GM19328 (cell line): ENCODE measurements around the gene CTNNA2.

Experiments
- ATAC-seq: cut with Tn5 transposase; IDR thresholded peaks from one replicate; pipeline ENCODE4 v1.9.1; 2021; ENCODE audit warnings: mild to moderate bottlenecking, moderate library complexity; ENCODE audit not compliant: unreplicated experiment

The CTNNA2 gene

DNA sequence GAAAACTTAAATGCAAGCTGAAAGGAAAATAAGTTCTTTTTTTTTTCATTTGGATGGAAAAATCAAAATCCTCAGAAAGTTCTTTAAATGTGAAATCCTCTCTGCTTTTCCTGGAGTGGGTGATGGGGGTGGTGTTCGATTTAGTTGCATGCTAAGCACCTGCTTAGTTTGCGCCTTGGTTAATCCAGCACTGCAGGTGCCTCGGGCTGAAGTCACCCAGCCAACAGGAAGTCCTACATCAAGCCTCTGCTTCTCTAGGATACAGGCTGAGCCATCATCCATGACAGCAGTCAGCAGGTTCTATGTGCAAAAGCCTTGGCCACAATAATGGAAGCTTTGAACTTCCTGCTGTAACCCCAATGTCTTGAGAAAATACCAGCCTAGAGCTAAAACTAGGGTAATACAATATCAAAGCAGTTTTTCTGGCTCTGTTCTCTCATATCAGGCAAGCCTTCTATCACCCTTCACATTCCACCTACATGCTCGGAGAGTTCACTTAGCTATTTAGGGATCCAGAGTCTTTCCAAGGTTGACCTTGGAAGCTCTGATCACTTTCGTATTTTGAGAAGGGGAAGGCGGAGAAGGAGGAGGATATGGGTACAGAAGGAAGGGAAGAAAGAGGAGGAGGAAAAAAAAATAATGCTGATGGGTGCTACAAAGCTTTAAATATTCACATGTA lies 907.8 kb downstream of the CTNNA2 start:
- ATAC-seq, result no peak

DNA sequence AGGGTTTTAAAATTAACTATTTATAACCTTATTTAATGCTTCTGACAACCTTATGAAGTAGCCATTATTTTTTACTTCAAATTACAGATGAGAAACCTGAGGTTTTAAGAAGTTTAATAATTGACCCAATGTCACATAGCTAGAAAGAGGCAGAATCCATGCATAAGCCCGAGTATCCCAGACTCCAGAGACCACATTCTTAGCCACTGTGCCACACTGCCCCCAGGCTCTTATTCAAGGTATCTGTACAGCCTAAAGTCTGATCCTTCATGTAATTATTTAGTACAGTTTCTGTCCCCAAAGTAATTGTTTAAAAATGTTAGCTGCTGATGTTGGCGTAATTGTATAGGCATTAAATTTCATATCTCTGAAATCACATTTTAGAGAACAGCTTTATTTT lies 916.4 kb downstream of the CTNNA2 start:
- no peak for ATAC-seq

DNA sequence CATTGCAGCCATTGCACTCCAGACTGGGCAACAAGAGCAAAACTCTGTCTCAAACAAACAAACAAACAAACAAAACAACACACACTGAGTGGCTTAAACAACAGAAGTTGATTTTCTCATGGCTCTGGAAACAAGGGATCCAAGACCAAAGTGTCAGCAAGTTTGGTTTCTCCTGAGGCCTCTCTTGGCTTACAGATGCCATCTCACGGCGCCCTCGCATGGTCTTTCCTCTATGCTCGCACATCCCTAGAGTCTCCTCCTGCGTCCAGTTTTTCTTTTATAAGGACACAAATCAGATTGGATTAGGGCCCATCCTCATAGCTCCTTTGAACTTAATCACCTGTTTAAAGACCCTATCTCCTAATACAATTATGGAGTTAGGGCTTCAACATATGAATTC lies 925.1 kb downstream of the CTNNA2 start:
- ATAC-seq, result no peak

DNA sequence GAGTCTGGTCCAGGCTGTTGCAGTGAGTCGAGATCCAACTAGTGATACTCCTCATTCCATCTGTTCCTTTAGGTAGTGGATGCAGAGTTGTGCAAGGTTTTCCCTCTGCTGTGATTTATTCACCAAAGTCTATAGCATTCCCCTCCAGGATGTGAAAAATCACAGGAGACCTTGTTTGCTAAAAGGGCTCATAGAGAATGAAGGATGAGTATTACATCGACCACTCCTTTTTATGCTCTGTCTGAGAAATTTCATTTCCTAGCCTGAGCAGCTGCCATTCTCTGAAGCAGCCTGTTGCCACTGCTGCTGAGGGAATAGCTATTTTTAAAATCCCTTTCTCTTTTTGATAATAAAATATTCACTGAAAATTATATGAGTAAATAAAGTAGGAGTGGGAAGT lies 925.8 kb downstream of the CTNNA2 start:
- no peak for ATAC-seq

DNA sequence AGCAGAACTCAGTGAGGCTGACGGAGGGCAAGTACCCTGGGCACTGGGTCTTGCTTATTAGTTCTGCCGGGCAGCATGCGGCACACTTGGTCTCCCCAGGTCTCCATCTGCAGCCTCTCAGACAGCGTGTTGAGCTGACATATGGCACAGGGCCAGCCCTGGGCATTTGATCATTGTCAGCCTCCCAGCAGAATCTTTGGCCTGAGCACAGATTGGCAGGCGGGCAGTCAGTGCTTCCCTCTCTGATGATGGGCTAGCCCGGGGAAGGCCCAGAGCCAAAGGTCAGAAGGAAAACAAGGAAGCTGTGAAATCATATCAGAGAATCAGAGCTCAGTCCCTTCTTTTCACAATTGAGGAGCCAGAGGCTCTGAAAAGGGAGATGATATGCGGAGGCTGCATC lies 941.8 kb downstream of the CTNNA2 start:
- ATAC-seq, result no peak

DNA sequence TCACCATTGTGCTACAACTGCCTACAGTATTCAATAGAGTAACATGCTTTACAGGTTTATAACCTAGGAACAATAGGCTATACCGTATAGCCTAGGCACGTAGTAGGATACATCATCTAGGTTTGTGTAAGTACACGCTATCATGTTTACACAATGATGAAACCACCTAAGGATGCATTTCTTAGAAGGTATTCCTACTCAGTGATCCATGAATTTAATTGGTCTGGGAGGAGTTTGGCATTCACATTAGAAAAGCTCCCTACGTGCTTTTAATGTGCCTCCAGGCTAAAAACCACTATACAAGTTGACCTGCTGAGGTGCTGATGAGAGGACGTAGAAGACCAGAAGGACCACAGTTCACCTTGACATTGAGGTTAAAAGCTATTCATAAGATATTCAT lies 946.2 kb downstream of the CTNNA2 start:
- ATAC-seq, result no peak

DNA sequence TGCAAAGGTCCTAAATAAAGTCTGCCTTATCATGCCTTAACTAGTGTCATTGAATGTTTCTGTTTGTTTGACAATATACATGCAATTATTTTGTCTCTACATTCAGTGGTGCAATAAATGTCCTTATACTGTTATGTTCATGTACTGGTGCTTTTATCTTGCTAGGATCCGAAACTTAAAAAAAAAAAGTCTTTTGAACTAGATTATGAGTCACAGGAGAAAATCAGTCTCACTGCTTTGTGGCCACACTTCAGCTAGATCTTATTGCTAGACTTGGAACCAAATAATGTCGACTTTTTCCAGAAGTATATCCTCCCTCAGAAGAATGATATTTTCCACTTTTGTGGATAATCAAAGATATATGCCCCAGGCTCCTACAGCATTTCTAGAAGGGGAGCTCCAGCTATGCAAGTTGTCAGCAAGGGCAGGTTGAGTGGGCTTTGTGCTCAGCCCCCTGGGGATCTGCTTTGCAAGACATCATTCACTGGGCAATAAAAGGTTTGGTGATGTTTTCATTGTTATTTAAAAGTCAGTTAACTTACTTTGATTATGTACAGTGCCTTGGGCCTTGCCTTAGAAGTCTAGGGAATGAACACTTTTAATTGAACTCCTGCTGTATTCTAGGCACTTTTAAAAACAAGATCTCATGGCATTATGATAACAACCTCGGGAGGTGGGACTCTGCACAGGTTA lies 948.8 kb downstream of the CTNNA2 start:
- ATAC-seq, result no peak

DNA sequence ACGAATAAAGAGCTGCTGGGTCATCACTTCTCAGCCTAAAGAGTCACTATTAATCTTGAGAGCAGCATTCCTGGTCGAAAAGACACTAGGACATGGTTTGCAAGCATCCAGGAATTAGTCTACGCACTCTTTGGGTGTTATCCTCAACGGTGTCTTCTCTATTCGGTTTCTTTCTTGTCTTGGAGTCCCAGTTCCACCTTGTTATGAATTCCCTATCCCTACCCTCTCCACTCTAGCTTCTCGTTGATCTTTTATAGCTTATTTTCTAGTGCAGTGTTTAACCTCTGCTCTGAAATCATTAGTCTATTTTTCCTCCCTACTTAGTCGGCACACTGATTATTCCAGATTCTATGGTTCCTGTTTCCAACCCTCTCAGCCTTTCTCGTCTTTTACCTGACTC lies 949.8 kb downstream of the CTNNA2 start:
- ATAC-seq, result no peak

DNA sequence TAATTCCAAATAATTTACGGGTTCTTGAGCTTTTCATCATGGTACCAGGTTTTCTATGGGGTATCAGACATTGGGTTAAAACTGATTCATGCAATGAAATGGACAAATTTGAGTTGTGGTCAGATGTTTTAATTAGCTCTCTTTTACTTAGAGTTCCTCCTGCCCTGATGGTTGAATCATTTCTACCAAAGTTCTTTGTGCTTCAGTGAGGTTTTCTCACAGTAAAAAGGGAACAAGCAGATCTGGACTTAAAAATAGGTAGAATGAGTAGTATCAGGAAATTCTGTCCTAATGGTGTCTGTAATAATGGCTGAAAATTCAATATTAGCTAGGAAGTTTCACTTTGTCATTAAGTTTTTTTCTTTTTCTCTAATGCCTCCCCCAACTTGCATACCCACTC lies 951.4 kb downstream of the CTNNA2 start:
- ATAC-seq, result no peak

DNA sequence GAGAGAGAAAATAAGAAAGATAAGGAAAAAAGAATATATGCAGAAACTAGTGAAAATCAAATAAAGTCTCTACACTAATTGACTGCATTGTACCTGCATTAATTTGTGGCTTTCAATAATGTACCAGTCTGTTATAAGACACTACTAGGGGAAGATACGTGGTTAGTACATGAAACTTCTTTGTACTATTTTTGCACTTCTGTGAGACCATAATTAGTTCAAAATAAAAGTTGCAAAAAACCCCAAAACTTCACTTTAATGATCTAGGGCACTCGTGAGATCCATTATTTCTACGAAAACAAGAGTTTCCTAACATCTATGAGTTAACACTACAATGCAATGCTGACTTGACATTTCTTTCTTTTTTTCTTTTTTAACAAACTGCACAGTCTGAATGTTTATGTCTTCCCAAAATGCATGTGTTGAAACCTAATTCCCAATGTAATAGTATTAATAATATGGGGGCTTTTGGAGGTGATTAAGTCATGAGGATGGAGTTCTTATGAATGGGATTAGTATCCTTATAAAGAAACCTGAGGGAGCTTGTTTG lies 954.5 kb downstream of the CTNNA2 start:
- ATAC-seq, result no peak

DNA sequence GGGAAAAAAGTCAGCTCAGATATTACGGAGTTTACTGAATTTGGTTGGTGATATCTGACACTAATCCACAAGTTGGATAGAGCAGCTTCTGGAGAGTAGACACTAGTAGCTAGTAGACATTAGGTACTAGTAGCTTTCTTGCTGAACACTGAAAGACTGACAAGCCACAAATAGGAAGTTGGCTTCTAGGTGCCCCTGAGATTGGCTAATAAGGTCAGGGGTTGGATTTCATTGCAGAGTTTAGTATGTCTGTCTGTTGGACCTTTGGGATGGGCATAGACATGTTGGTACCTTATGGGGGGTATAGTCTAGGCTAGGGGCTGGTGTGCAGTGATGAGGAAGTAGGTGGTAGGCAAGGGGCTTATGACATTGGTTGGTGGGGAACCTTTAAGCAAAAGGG lies 956.6 kb downstream of the CTNNA2 start:
- ATAC-seq, result no peak

DNA sequence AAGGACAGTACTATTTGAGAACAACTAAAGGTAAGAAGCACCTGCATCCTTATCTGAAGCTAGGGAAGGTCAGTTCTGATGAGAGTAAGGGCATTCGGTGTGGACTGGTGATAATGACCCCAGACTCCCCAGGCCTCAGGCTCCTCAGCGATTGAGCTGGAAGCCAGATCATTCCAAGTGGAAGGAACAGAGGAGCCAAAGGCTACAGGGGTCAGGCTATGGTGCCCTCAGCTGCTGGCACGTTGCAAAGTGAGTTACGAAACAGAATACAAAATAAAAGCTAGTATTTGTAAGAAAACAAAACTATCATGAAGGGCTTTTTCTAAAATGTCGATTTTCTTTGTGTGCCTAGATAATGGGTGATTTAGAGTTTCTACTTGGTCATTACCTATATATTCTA lies 960.2 kb downstream of the CTNNA2 start:
- ATAC-seq, result no peak

DNA sequence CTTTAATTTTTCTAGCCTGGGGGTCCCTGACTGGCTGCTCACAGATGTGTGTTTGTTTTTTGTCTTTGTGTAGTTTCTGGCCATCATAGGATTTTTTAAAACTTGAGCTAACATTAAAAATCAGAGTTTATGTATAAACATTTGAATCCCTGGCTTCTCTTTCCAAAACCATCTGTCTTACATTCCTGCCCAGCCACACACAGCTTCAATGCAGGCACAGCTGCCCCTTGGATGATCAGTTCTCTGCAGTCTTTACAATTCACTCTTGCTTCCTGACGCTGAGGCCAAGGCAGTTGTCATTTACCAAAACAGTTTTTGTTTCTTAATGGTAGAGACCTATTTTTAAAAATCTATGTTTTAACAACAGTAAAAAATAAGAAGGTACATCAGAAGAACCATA lies 960.9 kb downstream of the CTNNA2 start:
- no peak for ATAC-seq

DNA sequence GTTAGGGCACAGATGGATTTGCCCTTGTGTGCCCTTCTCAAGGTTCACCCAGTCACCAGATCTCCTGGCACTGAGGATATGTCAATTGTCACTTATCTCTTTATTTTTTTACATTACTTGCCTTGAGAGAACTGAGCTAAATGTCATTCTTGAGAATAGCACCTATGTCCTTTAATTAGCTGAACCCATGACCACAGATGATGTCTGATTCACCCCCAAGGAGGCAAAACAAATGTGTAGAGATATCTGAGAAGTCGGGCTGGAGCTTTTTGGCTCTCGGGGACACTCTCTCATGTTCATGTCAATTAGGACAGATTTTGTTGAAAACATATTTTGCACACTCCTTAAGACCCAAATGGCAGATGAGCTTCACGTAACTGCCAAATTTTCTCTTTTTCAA lies 963.1 kb downstream of the CTNNA2 start:
- no peak for ATAC-seq

DNA sequence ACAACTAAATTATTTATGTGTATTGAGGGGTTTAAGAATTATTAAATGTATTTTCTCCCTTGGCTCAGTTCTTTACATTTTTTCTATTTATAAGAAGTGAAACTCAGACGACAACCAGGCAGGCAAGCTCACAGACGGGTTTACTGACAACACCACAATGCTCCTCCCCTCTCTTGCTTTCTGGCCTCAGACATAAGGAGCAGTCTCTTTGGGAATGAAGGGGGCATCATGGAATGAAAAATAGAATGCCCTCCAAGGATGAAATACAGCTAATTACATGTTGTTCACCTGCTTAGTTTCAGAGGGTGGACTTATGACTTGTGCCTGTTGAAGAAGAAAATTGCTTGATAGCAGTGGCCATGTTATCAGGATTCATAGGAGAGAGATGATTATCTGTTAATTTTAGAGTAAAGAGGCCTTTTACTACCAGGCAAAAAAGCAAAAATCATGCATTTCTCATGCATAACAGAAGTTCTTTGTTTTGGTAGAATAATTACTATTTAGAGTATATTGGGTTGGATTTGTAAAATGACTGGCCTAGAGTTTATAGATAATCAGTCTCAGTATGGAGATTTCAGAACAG lies 963.8 kb downstream of the CTNNA2 start:
- no peak for ATAC-seq

DNA sequence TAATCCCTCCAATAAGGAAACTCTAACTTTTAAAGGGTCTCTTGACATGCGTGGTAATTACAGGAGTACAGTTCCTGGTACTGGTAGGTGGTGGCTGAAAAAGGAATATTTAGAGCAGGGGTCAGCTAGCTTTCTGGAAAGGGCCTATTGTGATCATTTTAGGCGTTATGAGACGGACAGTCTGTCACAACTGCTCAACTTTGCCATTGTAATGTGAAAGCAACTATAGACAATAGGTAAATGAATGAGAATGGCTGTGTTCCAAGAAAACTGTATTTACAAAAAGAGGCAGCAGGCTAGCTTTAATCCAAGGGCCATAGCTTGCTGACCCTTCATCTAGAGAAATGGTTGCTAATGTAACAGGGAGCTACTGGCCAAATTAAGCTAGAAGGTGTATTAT lies 969.4 kb downstream of the CTNNA2 start:
- ATAC-seq, result no peak

DNA sequence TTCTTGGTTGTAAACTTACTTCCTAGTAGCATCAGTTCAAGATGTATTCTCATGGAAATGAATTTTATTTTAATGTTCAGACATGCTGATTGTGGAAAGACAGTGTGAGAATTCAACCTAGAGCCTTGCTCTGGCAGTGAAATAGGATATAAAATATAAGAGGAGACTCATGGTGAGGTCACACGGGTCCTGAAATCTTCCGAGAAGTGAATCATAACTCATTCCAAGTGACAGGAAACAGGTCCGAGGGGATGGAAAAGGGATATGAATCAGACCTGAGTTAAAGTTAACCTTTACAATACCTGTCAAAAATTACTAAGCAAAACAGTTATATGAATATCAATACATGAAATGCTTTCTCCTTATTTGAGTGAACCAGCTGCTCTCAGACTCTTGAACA lies 976.9 kb downstream of the CTNNA2 start:
- ATAC-seq, result no peak

DNA sequence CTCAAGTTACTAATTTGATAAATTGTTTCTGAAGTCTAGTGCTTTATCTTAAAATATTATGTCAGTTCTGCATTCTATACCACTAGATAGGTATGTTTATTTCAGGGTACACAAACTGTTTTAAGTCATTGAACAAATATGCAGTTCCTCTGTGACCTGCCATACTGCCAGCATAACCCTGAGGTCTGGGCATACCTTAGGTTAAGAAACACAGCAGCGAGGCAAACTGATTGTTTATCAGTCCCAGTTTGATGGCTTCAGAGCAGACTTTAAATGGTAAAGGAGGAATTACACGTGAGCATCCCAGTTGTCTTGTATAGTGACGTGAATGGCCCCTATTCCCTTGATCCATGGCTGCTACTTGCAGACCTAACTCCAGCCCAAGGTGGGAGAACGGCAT lies 978.1 kb downstream of the CTNNA2 start:
- ATAC-seq, result no peak

DNA sequence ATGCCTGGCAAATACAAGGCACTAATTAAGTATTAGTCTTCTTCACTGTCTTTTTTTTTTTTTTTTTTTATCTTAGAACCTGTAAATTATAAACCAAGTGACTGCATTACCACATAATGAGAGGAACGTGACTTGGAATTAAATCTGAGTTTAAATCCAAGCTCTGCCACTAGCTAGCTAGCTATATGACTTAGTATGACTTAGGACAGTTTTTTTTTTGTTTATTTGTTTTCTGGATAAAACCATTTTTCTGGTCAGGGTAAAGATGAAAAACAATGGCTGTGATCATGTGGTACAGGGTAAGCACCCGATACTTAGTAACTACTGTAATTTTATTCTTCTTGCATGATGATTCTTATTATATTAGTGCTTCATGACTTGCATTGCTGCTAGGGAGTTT lies 983.5 kb downstream of the CTNNA2 start:
- no peak for ATAC-seq

DNA sequence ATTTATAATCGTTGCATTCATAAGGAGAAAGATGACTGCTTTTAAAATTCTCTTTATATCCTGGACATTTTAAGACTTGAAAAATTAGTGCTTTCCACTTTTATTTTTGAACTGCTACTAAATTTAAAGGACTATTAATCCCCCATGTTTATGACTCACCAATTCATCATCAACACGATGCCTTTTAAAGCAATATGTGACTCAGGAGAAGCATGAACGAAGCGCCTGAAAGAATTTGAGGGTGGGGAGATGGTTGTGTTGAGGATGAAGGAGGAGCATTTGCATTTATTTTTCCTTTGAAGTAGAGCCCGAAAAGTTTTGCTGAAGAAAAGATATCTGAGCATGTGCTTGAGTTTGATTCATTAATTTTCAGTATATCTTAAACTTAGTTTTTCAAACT lies 983.9 kb downstream of the CTNNA2 start:
- no peak for ATAC-seq

DNA sequence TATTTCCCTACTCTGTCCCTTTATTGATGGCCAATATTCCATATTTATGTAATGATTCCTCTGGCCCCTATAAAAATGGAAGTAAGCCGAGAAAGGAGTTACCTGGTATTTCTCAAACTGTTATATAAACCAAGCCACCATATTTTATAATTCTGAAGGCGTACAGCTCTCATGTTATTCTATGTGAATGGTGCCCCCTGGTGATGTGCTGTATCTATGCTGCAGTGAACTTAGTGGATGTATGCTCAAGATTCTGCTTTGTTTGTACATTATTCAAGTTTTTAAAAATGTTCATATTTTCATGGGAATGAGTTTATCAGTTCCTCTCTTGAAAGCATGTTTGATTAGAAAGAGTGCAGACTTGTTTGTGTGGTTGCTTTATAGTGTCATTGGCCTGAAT lies 986.2 kb downstream of the CTNNA2 start:
- ATAC-seq, result no peak

DNA sequence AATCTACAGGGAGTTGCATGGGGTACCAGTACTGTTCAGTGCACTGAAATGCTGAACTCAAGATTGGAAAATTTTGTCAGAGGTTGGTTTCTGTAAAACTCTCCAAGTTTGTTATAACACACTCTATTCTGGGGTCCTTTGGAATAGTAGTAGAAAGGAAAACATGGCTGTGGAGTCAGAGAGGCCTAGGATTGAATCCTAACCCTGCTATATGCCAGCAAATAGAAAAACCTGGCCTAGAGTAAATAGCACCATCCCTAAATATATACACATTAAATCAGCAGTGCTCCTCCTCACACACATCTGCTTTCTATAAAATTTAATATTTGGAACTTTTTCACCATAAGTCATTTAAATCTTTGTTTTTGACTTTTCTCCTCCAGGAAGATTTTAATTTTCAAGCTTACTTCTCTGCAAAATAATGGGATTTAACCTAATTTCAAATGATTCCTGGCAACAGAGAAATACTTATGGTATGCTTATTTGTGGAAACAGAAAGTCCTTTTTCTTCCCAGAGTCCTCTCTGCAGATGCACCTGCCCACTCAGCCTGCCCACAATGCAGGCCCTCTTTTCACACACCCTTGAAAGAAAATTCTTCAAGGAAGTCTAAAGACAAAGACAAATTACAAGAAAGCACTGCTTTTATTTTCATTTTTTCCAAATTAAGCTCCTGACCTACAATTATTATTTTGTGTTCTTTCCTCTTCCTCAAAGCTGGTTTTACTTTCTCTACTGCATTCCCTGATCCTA lies 989.2 kb downstream of the CTNNA2 start:
- ATAC-seq, result no peak
